Subcutaneous adipose tissue (tissue), 4 donors: ENCODE measurements around the gene SS18. TPM values are rescaled to one million over a fixed set of nuclear protein-coding genes. Genes with fewer than 3 reads are reported as not detected.

Experiments used
- CTCF ChIP-seq: fragments of 450-650 bp; IDR thresholded peaks from one replicate; pipeline ENCODE4 v1.5.1; 2016; ENCODE audit warnings: low read depth, mild to moderate bottlenecking, control low read depth, antibody characterized with exemption, moderate library complexity
- total RNA-seq, 4 donors: library from RNA; depleted of rRNA; stranded (reverse); fragments of >200 nt; gene quantifications; one replicate each; pipeline ENCODE4 v1.1.0, GENCODE V29; 2016

SS18 gene
- 100 to 1,000 TPM in 1 of 4 donors, 10 to 100 TPM in 3; 93.4 to 100 (median 97.8) TPM for total RNA-seq

- TF ChIP-seq CTCF = no peak
These were observed at the start of gene SS18 for GRCh38 chr18:26090130-26091046. TSS of gene SS18 (minus strand) at chr18:26090613. CDS start at chr18:26090569, 44 bp downstream.

- TF ChIP-seq CTCF = no peak
These were observed 45.1 kb upstream of the SS18 start for GRCh38 chr18:26135548-26135947.

- TF ChIP-seq CTCF = no peak
These were observed 43.7 kb upstream of the SS18 start for GRCh38 chr18:26134107-26134506.

- TF ChIP-seq CTCF = no peak
These were observed 43.2 kb upstream of the SS18 start, which contains the start of gene PSMA8 for GRCh38 chr18:26133652-26134051. TSS of gene PSMA8 (plus strand) at chr18:26133869. CDS start at chr18:26133966, 97 bp downstream.

- no peak for TF ChIP-seq CTCF
These were observed 37.4 kb upstream of the SS18 start for GRCh38 chr18:26127786-26128185.

GRCh38 chr18:26121476-26121875 lies 31.1 kb upstream of the SS18 start:
- no peak for TF ChIP-seq CTCF

- TF ChIP-seq CTCF = no peak
These were observed 28.8 kb upstream of the SS18 start for GRCh38 chr18:26119246-26119645.
